GM23338 (cell line): ENCODE results near the gene PHF1. TPM values are rescaled to one million over a fixed set of nuclear protein-coding genes. Genes with fewer than 3 reads are reported as not detected.

Source experiments
- ATAC-seq: fragments of 200-7000 bp; cut with Tn5 transposase; 3 replicates; pipeline ENCODE4 v1.9.1; 2020
- DNase-seq: peaks from one replicate; pipeline ENCODE4 v3.0.0-alpha.2; 2015; ENCODE audit warnings: low spot score
- H2AFZ ChIP-seq: fragments of 200-600 bp; sonication (generic); 2 replicates; pipeline ENCODE4 v1.8.0; 2016; ENCODE audit warnings: antibody characterized with exemption, mild to moderate bottlenecking, moderate library complexity
- H3F3A ChIP-seq: fragments of 200-600 bp; sonication (generic); replicated peaks from 2 replicates; pipeline ENCODE4 v1.8.0; 2017; ENCODE audit warnings: antibody characterized with exemption, mixed run types, low read depth
- H3K27ac ChIP-seq: fragments of 200-600 bp; sonication (generic); 2 replicates; pipeline ENCODE4 v1.6.1; 2016; ENCODE audit warnings: low read depth
- H3K27me3 ChIP-seq: fragments of 200-600 bp; sonication (generic); 2 replicates; pipeline ENCODE4 v1.8.0; 2016; ENCODE audit warnings: mild to moderate bottlenecking, mixed run types, moderate library complexity; ENCODE audit not compliant: insufficient read depth
- H3K36me3 ChIP-seq: fragments of 200-600 bp; sonication (generic); 2 replicates; pipeline ENCODE4 v1.8.0; 2016; ENCODE audit warnings: mild to moderate bottlenecking; ENCODE audit not compliant: insufficient read depth
- H3K4me1 ChIP-seq: fragments of 200-600 bp; sonication (generic); 2 replicates; pipeline ENCODE4 v1.8.0; 2016; ENCODE audit warnings: mild to moderate bottlenecking, moderate library complexity; ENCODE audit not compliant: insufficient read depth
- H3K4me2 ChIP-seq: fragments of 200-600 bp; sonication (generic); 2 replicates; pipeline ENCODE4 v1.7.1; 2017; ENCODE audit warnings: mixed run types
- H3K4me3 ChIP-seq: fragments of 200-600 bp; sonication (generic); 2 replicates; pipeline ENCODE4 v1.6.1; 2016; ENCODE audit warnings: mixed run types
- H3K79me2 ChIP-seq: fragments of 200-600 bp; sonication (generic); replicated peaks from 2 replicates; pipeline ENCODE4 v1.8.0; 2017; ENCODE audit warnings: mild to moderate bottlenecking; ENCODE audit not compliant: insufficient read depth
- H3K9me2 ChIP-seq: fragments of 200-600 bp; sonication (generic); 2 replicates; pipeline ENCODE4 v1.8.0; 2017; ENCODE audit not compliant: insufficient read depth
- H4K20me1 ChIP-seq: fragments of 200-600 bp; sonication (generic); replicated peaks from 2 replicates; pipeline ENCODE4 v1.8.0; 2017; ENCODE audit warnings: mild to moderate bottlenecking; ENCODE audit not compliant: insufficient read depth
- H3K27ac Mint-ChIP-seq: 2 replicates; pipeline ENCODE4 v1.8.0; 2020; ENCODE audit warnings: inconsistent platforms, mild to moderate bottlenecking, moderate library complexity, mixed read lengths
- H3K27me3 Mint-ChIP-seq: 3 replicates; pipeline ENCODE4 v1.8.0; 2022; ENCODE audit warnings: low read depth, mild to moderate bottlenecking, moderate library complexity, mixed read lengths, inconsistent platforms; ENCODE audit not compliant: insufficient read depth, poor library complexity
- H3K36me3 Mint-ChIP-seq: 3 replicates; pipeline ENCODE4 v1.8.0; 2021; ENCODE audit warnings: low read depth, mild to moderate bottlenecking, inconsistent platforms, moderate library complexity, mixed read lengths
- H3K4me1 Mint-ChIP-seq: 3 replicates; pipeline ENCODE4 v1.8.0; 2020; ENCODE audit warnings: mild to moderate bottlenecking, inconsistent platforms, mixed read lengths
- H3K4me3 Mint-ChIP-seq: 3 replicates; pipeline ENCODE4 v1.8.0; 2021; ENCODE audit warnings: moderate library complexity, mild to moderate bottlenecking, inconsistent platforms, mixed read lengths
- H3K9me3 Mint-ChIP-seq: 3 replicates; pipeline ENCODE4 v1.8.0; 2020; ENCODE audit warnings: moderate library complexity, mild to moderate bottlenecking, inconsistent platforms, mixed read lengths
- CTCF ChIP-seq, 2 experiments: fragments of 200-600 bp in 1 of 2; sonication (generic) in 1 of 2; conservative IDR thresholded peaks; 2 replicates each; pipeline versions ENCODE4 v1.5.1 to v1.6.1; 2016 to 2017; ENCODE audit warnings: antibody characterized with exemption in 2 of 2, low read depth in 2 of 2, mild to moderate bottlenecking in 2 of 2, moderate library complexity in 1 of 2
- ETS1 ChIP-seq: IDR thresholded peaks from 2 replicates; pipeline ENCODE4 v1.6.1; 2016; ENCODE audit warnings: antibody characterized with exemption
- NANOG ChIP-seq: IDR thresholded peaks from 2 replicates; pipeline ENCODE4 v1.6.1; 2016; ENCODE audit warnings: antibody characterized with exemption, borderline replicate concordance
- REST ChIP-seq: IDR thresholded peaks from one replicate; pipeline ENCODE4 v1.6.1; 2018; ENCODE audit warnings: antibody characterized with exemption; ENCODE audit not compliant: unreplicated experiment
- ZNF331 ChIP-seq: fragments of 250-450 bp; sonication (Bioruptor Pico); IDR thresholded peaks from 2 replicates; pipeline ENCODE4 v1.5.0; 2020; ENCODE audit warnings: low read depth, mild to moderate bottlenecking, moderate library complexity
- polyA plus RNA-seq: library from polyadenylated mRNA; unstranded; fragments of >200 nt; fragmentation: Nextera tagmentation; extraction: Ambion mirVana; gene quantifications from 2 replicates; pipeline ENCODE4 v1.2.1, GENCODE V29; 2016
- total RNA-seq: library from RNA; depleted of rRNA; stranded (reverse); fragments of >200 nt; shearing (Covaris generic); gene quantifications from 2 replicates; pipeline ENCODE4 v1.2.3, GENCODE V29; 2014

The PHF1 gene
- total and polyA plus RNA-seq, 2 experiments from 2014 or later = 29.4 to 46.7 TPM

- TF ChIP-seq ETS1 (no peak), ZNF331 (CRISPR knock-in tag) (no peak), REST (no peak)
Measured at GRCh38 chr6:33425668-33426577, 15.1 kb downstream of the PHF1 start (continued).

GRCh38 chr6:33426590-33427511, 16.0 kb downstream of the PHF1 start:
- H3K79me2 ChIP-seq = peaks cover 54% of the 10 kb centered on the region
- H3K4me2 ChIP-seq = peak overlapping the region; percentile 95
- H3K36me3 ChIP-seq = no peaks in the 10 kb centered on the region
- H3K27ac ChIP-seq = peak overlapping the region; percentile 90; the same call in 1 of the 2 replicates
- H2AFZ ChIP-seq = no peak overlapping the region
- H3K27ac Mint-ChIP-seq = peak overlapping the region; percentile 41; the same call in 1 of the 2 replicates
- H3K27me3 ChIP-seq = no peaks in the 10 kb centered on the region
- peak; percentile 71 for DNase-seq
- no peak for ATAC-seq
- peaks cover 47% of the 10 kb centered on the region for H3K4me1 ChIP-seq
- no peaks in the 10 kb centered on the region for H3K9me3 Mint-ChIP-seq
- H3K4me1 Mint-ChIP-seq = peaks cover 75% of the 10 kb centered on the region
- peaks cover 24% of the 10 kb centered on the region for H3K27me3 Mint-ChIP-seq
- peak overlapping the region; percentile 72 for H3K4me3 ChIP-seq
- no peaks in the 10 kb centered on the region; the same call in 1 of the 2 replicates for H4K20me1 ChIP-seq
- H3K9me2 ChIP-seq = no peaks in the 10 kb centered on the region
- peaks cover 27% of the 10 kb centered on the region for H3F3A ChIP-seq
- TF ChIP-seq NANOG = no peak
- no peak for TF ChIP-seq CTCF (conservative IDR thresholded peaks at IDR 0.05; ENCODE audit: low read depth in 2 of 2)
- peak overlapping the region; percentile 90 for H3K4me3 Mint-ChIP-seq
- peaks cover 27% of the 10 kb centered on the region for H3K36me3 Mint-ChIP-seq
